HCT116 (cell line): Measurements from ENCODE around the gene TENM4. TPM values are rescaled to one million over a fixed set of nuclear protein-coding genes. Genes with fewer than 3 reads are reported as not detected.

Source experiments
- ATAC-seq: fragments of 200-7000 bp; cut with Tn5 transposase; 2 replicates; pipeline ENCODE4 v1.9.1; 2020; ENCODE audit warnings: mild to moderate bottlenecking, moderate library complexity
- BruUV-seq: library from RNA; stranded (reverse); fragments of 400-500 nt; replicated peaks from 2 replicates; lab custom pipeline; 2021; lab: Mats Ljungman, UMichigan
- CTCF ChIA-PET: fragments of 300-600 bp; sonication (Branson Sonifier 250); formaldehyde crosslinking; loops from one replicate; lab custom pipeline; 2021; ENCODE audit warnings: antibody characterized with exemption; lab: Charles Lee
- POLR2A ChIA-PET: fragments of 300-600, 350-600 bp; sonication (Branson Sonifier 250); formaldehyde crosslinking; loops from one replicate; lab custom pipeline; 2021; ENCODE audit warnings: antibody characterized with exemption; lab: Charles Lee
- RAD21 ChIA-PET, 2 experiments: fragments of 300-600 bp; sonication (Branson Sonifier 250); formaldehyde crosslinking; loops; one replicate each; lab custom pipeline; 2023; ENCODE audit warnings: low total read pairs in 2 of 2; ENCODE audit not compliant: uncharacterized antibody in 2 of 2, unreplicated experiment in 2 of 2, low non-redundant PET in 1 of 2; lab: Charles Lee
- DNase-seq: peaks from one replicate; pipeline ENCODE4 v3.0.0-alpha.2; 2010; ENCODE audit warnings: low read depth, low spot score
- H2AFZ ChIP-seq: fragments of 200-600 bp; shearing (Covaris generic), sonication (generic); 2 replicates; pipeline ENCODE4 v1.6.1; 2017; ENCODE audit warnings: low read depth, mixed run types, mixed read lengths, antibody characterized with exemption, low read length; ENCODE audit not compliant: poor library complexity, severe bottlenecking
- H3K27ac ChIP-seq: 2 replicates; pipeline ENCODE4 v1.5.1; 2012; ENCODE audit warnings: low read depth, low read length
- H3K27me3 ChIP-seq: fragments of 200-600 bp; sonication (generic); 2 replicates; pipeline ENCODE4 v1.6.1; 2016; ENCODE audit warnings: mixed run types, low read length, mixed read lengths; ENCODE audit not compliant: insufficient read depth
- H3K36me3 ChIP-seq, 2 experiments: fragments of 200-500 bp in 1 of 2; fragments of 200-600 bp in 1 of 2; sonication (Bioruptor generic) in 1 of 2; sonication (generic) in 1 of 2; 2 replicates each; pipeline versions ENCODE4 v1.5.1 to v1.6.1; 2014 to 2016; ENCODE audit warnings: low read length in 2 of 2, inconsistent platforms in 1 of 2, mixed read lengths in 1 of 2, mixed run types in 1 of 2; ENCODE audit not compliant: insufficient read depth in 2 of 2, control insufficient read depth in 1 of 2
- H3K4me1 ChIP-seq, 2 experiments: fragments of 200-600 bp in 1 of 2; sonication (generic) in 1 of 2; 2 replicates each; pipeline versions ENCODE4 v1.5.1 to v1.6.1; 2012 to 2017; ENCODE audit warnings: low read length in 2 of 2, inconsistent platforms in 1 of 2, mild to moderate bottlenecking in 1 of 2, mixed read lengths in 1 of 2, mixed run types in 1 of 2, moderate library complexity in 1 of 2; ENCODE audit not compliant: insufficient read depth in 2 of 2, control insufficient read depth in 1 of 2
- H3K4me2 ChIP-seq: fragments of 200-600 bp; sonication (generic); 2 replicates; pipeline ENCODE4 v1.6.1; 2017; ENCODE audit warnings: mixed run types, low read length, mixed read lengths
- H3K4me3 ChIP-seq, 2 experiments: fragments of 200-600 bp in 1 of 2; sonication (generic) in 1 of 2; replicated peaks in 1 of 2; 2 replicates each; pipeline ENCODE4 v1.5.1; 2011 to 2016; ENCODE audit warnings: low read length in 2 of 2, control low read depth in 1 of 2, low read depth in 1 of 2, mild to moderate bottlenecking in 1 of 2, mixed read lengths in 1 of 2, mixed run types in 1 of 2
- H3K79me2 ChIP-seq: fragments of 200-600 bp; sonication (generic); 2 replicates; pipeline ENCODE4 v1.6.1; 2017; ENCODE audit warnings: mild to moderate bottlenecking, mixed run types, low read length, moderate library complexity, mixed read lengths; ENCODE audit not compliant: insufficient read depth
- H3K9ac ChIP-seq: fragments of 200-600 bp; sonication (generic); 2 replicates; pipeline ENCODE4 v1.6.1; 2016; ENCODE audit warnings: low read length, mixed read lengths
- H3K9me2 ChIP-seq: fragments of 200-600 bp; sonication (generic), shearing (Covaris generic); 2 replicates; pipeline ENCODE4 v1.6.1; 2017; ENCODE audit warnings: mixed run types, mild to moderate bottlenecking, moderate library complexity; ENCODE audit not compliant: insufficient read depth
- H3K9me3 ChIP-seq, 2 experiments: fragments of 200-500 bp in 1 of 2; fragments of 200-600 bp in 1 of 2; sonication (Bioruptor generic) in 1 of 2; sonication (generic) in 1 of 2; 2 replicates each; pipeline ENCODE4 v1.6.1; 2014 to 2017; ENCODE audit warnings: low read length in 2 of 2, mixed read lengths in 2 of 2, inconsistent platforms in 1 of 2, low read depth in 1 of 2, mild to moderate bottlenecking in 1 of 2, mixed run types in 1 of 2, moderate library complexity in 1 of 2; ENCODE audit not compliant: control insufficient read depth in 1 of 2, insufficient read depth in 1 of 2
- H4K20me1 ChIP-seq: fragments of 200-600 bp; sonication (generic), shearing (Covaris generic); 2 replicates; pipeline ENCODE4 v1.6.1; 2017; ENCODE audit warnings: mixed run types, mild to moderate bottlenecking, moderate library complexity; ENCODE audit not compliant: insufficient read depth
- ATF3 ChIP-seq: IDR thresholded peaks from 2 replicates; pipeline ENCODE4 v1.6.1; 2012
- CBX3 ChIP-seq: IDR thresholded peaks from 2 replicates; pipeline ENCODE4 v1.6.1; 2012; ENCODE audit warnings: low read depth
- CEBPB ChIP-seq: IDR thresholded peaks from 2 replicates; pipeline ENCODE4 v1.6.1; 2012; ENCODE audit warnings: low read depth
- EGR1 ChIP-seq: IDR thresholded peaks from 2 replicates; pipeline ENCODE4 v1.6.1; 2012; ENCODE audit warnings: low read depth
- ELF1 ChIP-seq: IDR thresholded peaks from 2 replicates; pipeline ENCODE4 v1.6.1; 2012; ENCODE audit warnings: low read depth, borderline replicate concordance
- EZH2 ChIP-seq: fragments of 200-600 bp; sonication (generic); IDR thresholded peaks from 2 replicates; pipeline ENCODE4 v1.6.1; 2017; ENCODE audit warnings: antibody characterized with exemption, mixed run types
- EZH2phosphoT487 ChIP-seq: fragments of 200-600 bp; IDR thresholded peaks from 2 replicates; pipeline ENCODE4 v1.6.1; 2018; ENCODE audit warnings: antibody characterized with exemption, borderline replicate concordance
- FOSL1 ChIP-seq: IDR thresholded peaks from 2 replicates; pipeline ENCODE4 v1.6.1; 2012; ENCODE audit warnings: low read depth
- JUND ChIP-seq: IDR thresholded peaks from 2 replicates; pipeline ENCODE4 v1.6.1; 2012
- MAX ChIP-seq: IDR thresholded peaks from 2 replicates; pipeline ENCODE4 v1.6.1; 2012
- POLR2A ChIP-seq: IDR thresholded peaks from 2 replicates; pipeline ENCODE4 v1.7.0; 2011; ENCODE audit warnings: borderline replicate concordance; ENCODE audit not compliant: insufficient read depth, insufficient read length; ENCODE audit errors: extremely low read depth
- POLR2AphosphoS5 ChIP-seq: IDR thresholded peaks from 2 replicates; pipeline ENCODE4 v1.6.1; 2011; ENCODE audit warnings: mild to moderate bottlenecking, low read depth, low read length, moderate library complexity
- RAD21 ChIP-seq: IDR thresholded peaks from 2 replicates; pipeline ENCODE4 v1.6.1; 2012; ENCODE audit warnings: low read depth, mild to moderate bottlenecking
- SP1 ChIP-seq: IDR thresholded peaks from 2 replicates; pipeline ENCODE4 v1.6.1; 2012; ENCODE audit warnings: low read depth
- TCF7L2 ChIP-seq: IDR thresholded peaks from 2 replicates; pipeline ENCODE4 v1.7.0; 2011; ENCODE audit warnings: borderline replicate concordance, inconsistent platforms; ENCODE audit not compliant: insufficient read depth, insufficient read length; ENCODE audit errors: extremely low read depth
- ZFX ChIP-seq: fragments of 450-650 bp; IDR thresholded peaks from 2 replicates; pipeline ENCODE4 v1.6.1; 2017
- intact Hi-C: fragments of 100-400 bp; cut with micrococcal nuclease; formaldehyde crosslinking; loops from 2 replicates; pipeline ENCODE4 v1.10.0; 2022
- total RNA-seq: library from RNA; stranded (reverse); gene quantifications from one replicate; pipeline ENCODE4 v1.2.1, GENCODE V29; 2021; ENCODE audit not compliant: unreplicated experiment
- TF ChIP-seq, protein P1 (sequence below): IDR thresholded peaks from 2 replicates; pipeline ENCODE4 v1.6.1; 2011; ENCODE audit warnings: mild to moderate bottlenecking, low read length, moderate library complexity; ENCODE audit not compliant: insufficient replicate concordance; ENCODE audit errors: extremely low read depth

The TENM4 gene
- total RNA-seq, 1 experiment from 2014 or later, result 0.05 TPM

GRCh38 chr11:79151396-79151795 is 289.4 kb downstream of the TENM4 start (continued):
- TF ChIP-seq, protein P1, sequence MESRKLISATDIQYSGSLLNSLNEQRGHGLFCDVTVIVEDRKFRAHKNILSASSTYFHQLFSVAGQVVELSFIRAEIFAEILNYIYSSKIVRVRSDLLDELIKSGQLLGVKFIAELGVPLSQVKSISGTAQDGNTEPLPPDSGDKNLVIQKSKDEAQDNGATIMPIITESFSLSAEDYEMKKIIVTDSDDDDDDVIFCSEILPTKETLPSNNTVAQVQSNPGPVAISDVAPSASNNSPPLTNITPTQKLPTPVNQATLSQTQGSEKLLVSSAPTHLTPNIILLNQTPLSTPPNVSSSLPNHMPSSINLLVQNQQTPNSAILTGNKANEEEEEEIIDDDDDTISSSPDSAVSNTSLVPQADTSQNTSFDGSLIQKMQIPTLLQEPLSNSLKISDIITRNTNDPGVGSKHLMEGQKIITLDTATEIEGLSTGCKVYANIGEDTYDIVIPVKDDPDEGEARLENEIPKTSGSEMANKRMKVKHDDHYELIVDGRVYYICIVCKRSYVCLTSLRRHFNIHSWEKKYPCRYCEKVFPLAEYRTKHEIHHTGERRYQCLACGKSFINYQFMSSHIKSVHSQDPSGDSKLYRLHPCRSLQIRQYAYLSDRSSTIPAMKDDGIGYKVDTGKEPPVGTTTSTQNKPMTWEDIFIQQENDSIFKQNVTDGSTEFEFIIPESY, result no peak
- no peak for TF ChIP-seq TCF7L2
- no peak for TF ChIP-seq EZH2phosphoT487
- no peak for TF ChIP-seq POLR2A
- TF ChIP-seq SP1, result no peak

DNA sequence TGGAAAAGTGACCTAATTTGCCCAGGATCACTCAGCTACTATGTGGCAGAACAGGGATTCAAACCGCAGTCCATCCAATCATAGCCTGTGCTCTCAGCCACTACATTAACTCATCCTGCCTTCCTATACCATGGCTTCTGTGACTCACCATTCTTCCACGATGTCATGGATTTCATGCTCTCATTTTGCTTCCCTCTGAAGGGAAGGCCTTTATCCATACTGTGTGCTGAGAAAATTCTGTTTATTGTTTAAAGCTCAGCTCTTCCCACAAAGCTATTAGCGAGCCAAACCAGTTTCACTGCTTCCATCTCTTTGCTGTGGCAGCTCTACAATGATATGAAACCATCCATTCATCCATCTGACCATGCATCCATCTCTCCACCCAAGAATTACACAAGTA is 289.9 kb downstream of the TENM4 start:
- Histone ChIP-seq H3K4me1 (no peaks in the 10 kb centered on the region), H3K27ac (no peak overlapping the region), H2AFZ (no peak overlapping the region), H3K27me3 (peaks cover 36% of the 10 kb centered on the region), H3K4me3 (no peak overlapping the region), H4K20me1 (no peaks in the 10 kb centered on the region), H3K79me2 (no peaks in the 10 kb centered on the region), H3K4me2 (no peak overlapping the region), H3K36me3 (no peaks in the 10 kb centered on the region), H3K9me3 (no peaks in the 10 kb centered on the region), H3K9me2 (no peaks in the 10 kb centered on the region), H3K9ac (no peak overlapping the region)
- ATAC-seq, result no peak
- no peak for DNase-seq
- no TSS peak for BruUV-seq
- ChIA-PET RAD21 (no interaction called here), CTCF (no interaction called here), POLR2A (no interaction called here)
- intact Hi-C loops, result no loop called here
- TF ChIP-seq FOSL1 (no peak), ATF3 (no peak), ELF1 (no peak), POLR2AphosphoS5 (no peak), JUND (no peak), POLR2A (no peak), EGR1 (no peak), ZFX (no peak), EZH2phosphoT487 (no peak), EZH2 (no peak), CEBPB (no peak), CBX3 (no peak), TCF7L2 (no peak), SP1 (no peak), RAD21 (no peak), MAX (no peak)
- TF ChIP-seq, protein P1, result no peak
